ENCODE measurements around the gene CDH18. TPM values are rescaled to one million over a fixed set of nuclear protein-coding genes. Genes with fewer than 3 reads are reported as not detected.
A peak's percentile ranks its signal among the peaks of the same experiment; 100 is the strongest.

The CDH18 gene
- total and polyA plus RNA-seq, 2 experiments from 2014 or later: 0.22 TPM; not detected in 1

DNA sequence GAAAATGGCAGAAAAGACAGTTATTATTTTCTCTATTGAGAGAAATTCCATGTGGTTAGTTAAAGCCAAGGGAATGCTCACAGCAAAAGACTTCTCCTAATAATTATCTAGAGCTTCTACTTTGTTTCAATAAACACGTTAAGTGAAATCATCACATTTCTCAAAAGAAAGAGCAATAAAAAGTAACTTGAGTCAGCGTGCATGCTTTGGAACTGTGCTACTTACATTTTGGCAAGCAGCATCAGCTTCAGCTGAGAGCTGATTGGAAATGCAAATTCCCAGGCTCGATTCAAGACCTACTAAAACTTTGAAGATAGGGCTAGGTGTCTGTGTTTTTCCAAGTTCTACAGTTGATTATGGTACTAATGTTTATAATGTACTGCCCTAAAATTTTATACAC lies 132.1 kb downstream of the CDH18 start:
- peak overlapping the region; percentile 36 for H3K27ac ChIP-seq

DNA sequence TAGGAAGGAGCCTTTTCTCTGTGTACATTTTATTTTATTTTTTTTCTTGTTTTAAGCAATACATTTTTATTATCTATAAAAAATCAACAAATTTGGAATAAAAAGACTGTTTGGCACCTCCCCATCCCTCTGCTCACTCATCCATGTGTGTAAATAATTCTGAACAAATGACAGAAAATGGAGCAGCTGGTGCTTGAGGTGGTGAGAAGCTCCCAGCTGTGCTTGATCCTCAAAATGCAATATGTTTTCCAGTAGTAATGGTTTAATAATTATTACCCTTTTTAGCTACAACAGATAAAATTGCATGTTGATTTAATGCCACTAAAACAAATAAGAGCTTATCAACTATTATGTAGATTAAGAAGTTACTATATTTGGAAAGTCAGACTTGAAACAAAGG lies 132.5 kb downstream of the CDH18 start:
- Histone ChIP-seq H3K27ac (peak overlapping the region; percentile 36), H3K4me1 (ENCODE audit: insufficient read depth) (peaks cover 40% of the 10 kb centered on the region), H3K79me2 (ENCODE audit: insufficient read depth) (no peaks in the 10 kb centered on the region), H3K9me3 (ENCODE audit: low read depth) (no peaks in the 10 kb centered on the region), H3K9ac (no peak overlapping the region), H3K4me3 (peak overlapping the region; percentile 3; the same call in 1 of the 2 replicates), H3F3A (ENCODE audit: insufficient read depth) (peaks cover 33% of the 10 kb centered on the region), H3K4me2 (ENCODE audit: unreplicated experiment) (peak overlapping the region; percentile 57), H4K20me1 (ENCODE audit: insufficient read depth) (no peaks in the 10 kb centered on the region), H3K27me3 (replicated peaks; ENCODE audit: insufficient read depth) (no peaks in the 10 kb centered on the region), H3K36me3 (ENCODE audit: low read depth) (no peaks in the 10 kb centered on the region), H3K9me2 (ENCODE audit: insufficient read depth) (no peaks in the 10 kb centered on the region), H2AFZ (no peak overlapping the region)
- no peak for TF ChIP-seq EZH2 (IDR thresholded peaks at IDR 0.05; ENCODE audit: insufficient read depth, poor library complexity, severe bottlenecking)
- in situ Hi-C loops (cut with MboI): no loop called here
- peak; percentile 10 for DNase-seq

More for the DNA sequence above, 132.1 kb downstream of the CDH18 start:
- DNase-seq: peak; percentile 60
- Histone ChIP-seq H3K9me3 (ENCODE audit: low read depth) (no peaks in the 10 kb centered on the region), H3K79me2 (ENCODE audit: insufficient read depth) (no peaks in the 10 kb centered on the region), H3K4me1 (ENCODE audit: insufficient read depth) (peaks cover 40% of the 10 kb centered on the region), H3K36me3 (ENCODE audit: low read depth) (no peaks in the 10 kb centered on the region), H3K9ac (no peak overlapping the region), H3K4me2 (ENCODE audit: unreplicated experiment) (peak overlapping the region; percentile 57), H4K20me1 (ENCODE audit: insufficient read depth) (no peaks in the 10 kb centered on the region), H3K27me3 (replicated peaks; ENCODE audit: insufficient read depth) (no peaks in the 10 kb centered on the region), H2AFZ (0 out of 2 replicates have a peak overlapping the region, but pooled peaks have one; percentile 20), H3K9me2 (ENCODE audit: insufficient read depth) (no peaks in the 10 kb centered on the region), H3K4me3 (peak overlapping the region; percentile 3; the same call in 1 of the 2 replicates), H3F3A (ENCODE audit: insufficient read depth) (peaks cover 33% of the 10 kb centered on the region)
- WGBS, 2 experiments (ENCODE audit: low coverage in 1 of 2, low lambda C conversion rate in 2 of 2, missing lambda C conversion rate in 2 of 2): 8% methylated on average over 3 of the region's 3 CpGs
- in situ Hi-C loops (cut with MboI): no loop called here
- TF ChIP-seq EZH2phosphoT487 (IDR thresholded peaks at IDR 0.05; ENCODE audit: insufficient read depth, low read depth) (no peak), EZH2 (IDR thresholded peaks at IDR 0.05; ENCODE audit: insufficient read depth, poor library complexity, severe bottlenecking) (no peak)

DNA sequence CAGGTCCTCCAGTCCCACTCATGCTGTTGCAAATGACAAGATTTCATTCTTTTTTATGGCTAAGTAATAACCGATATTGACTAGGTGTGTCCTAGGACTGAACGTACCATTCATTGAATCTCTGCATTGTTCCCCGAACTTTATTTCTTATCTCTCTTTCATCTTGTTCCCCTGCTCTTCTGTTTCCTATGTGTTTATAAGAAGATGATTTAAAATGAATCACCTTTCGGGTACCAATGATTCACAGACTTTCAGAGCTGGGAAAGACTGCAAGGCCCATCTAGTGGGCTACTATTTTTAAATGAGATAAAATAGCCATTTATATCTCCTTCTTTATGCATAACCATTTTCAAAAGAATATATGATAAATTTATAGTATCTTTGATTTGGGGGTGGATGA lies 133.0 kb downstream of the CDH18 start:
- WGBS, 2 experiments (ENCODE audit: low coverage in 1 of 2, low lambda C conversion rate in 2 of 2, missing lambda C conversion rate in 2 of 2): 27 to 37% methylated on average over 4 of the region's 4 CpGs
- Histone ChIP-seq H3K27ac (peak overlapping the region; percentile 36), H3K79me2 (ENCODE audit: insufficient read depth) (no peaks in the 10 kb centered on the region), H3K9me3 (ENCODE audit: low read depth) (no peaks in the 10 kb centered on the region), H3F3A (ENCODE audit: insufficient read depth) (peaks cover 33% of the 10 kb centered on the region), H3K9ac (no peak overlapping the region), H3K4me2 (ENCODE audit: unreplicated experiment) (peak overlapping the region; percentile 57), H3K36me3 (ENCODE audit: low read depth) (no peaks in the 10 kb centered on the region), H3K9me2 (ENCODE audit: insufficient read depth) (no peaks in the 10 kb centered on the region), H3K27me3 (replicated peaks; ENCODE audit: insufficient read depth) (no peaks in the 10 kb centered on the region), H4K20me1 (ENCODE audit: insufficient read depth) (no peaks in the 10 kb centered on the region), H3K4me3 (no peak overlapping the region), H2AFZ (no peak overlapping the region), H3K4me1 (ENCODE audit: insufficient read depth) (peaks cover 40% of the 10 kb centered on the region)
- no peak for TF ChIP-seq EZH2phosphoT487 (IDR thresholded peaks at IDR 0.05; ENCODE audit: insufficient read depth, low read depth)
- no peak for TF ChIP-seq EZH2 (IDR thresholded peaks at IDR 0.05; ENCODE audit: insufficient read depth, poor library complexity, severe bottlenecking)
- DNase-seq: peak; percentile 52
- in situ Hi-C loops (cut with MboI): no loop called here

DNA sequence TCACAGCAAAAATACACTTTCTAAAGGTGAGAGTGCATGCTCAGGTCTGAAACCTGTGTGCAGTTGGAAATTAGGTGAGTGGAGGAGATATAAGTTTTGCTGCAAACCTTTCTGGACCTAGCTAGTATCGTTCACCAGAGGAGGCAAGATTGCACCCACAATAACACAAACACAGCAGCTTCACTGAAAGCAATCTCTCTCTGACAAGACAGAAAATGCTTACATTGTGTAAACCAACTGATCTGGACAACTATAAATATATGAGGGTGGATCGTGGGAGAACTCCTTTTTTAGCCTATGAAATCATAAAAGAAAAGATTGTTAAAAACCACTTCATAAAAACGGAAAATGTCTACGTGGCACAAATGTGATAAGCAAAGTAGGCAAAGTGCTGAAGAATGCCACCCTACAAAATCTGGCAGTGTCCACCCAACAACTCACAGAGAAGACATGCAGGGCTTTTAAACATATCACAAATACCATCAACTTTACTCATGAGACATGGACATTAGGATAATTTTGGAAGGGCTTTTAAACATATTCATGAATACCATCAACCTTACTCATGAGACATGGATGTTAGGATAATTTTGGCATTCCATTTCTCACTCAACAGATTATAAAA lies 134.3 kb downstream of the CDH18 start:
- Histone ChIP-seq H2AFZ (peak overlapping the region; percentile 15), H3K79me2 (ENCODE audit: insufficient read depth) (no peaks in the 10 kb centered on the region), H3K9me3 (ENCODE audit: low read depth) (no peaks in the 10 kb centered on the region), H3K4me3 (peak overlapping the region; percentile 12; the same call in 1 of the 2 replicates), H3K27me3 (replicated peaks; ENCODE audit: insufficient read depth) (no peaks in the 10 kb centered on the region), H3K36me3 (ENCODE audit: low read depth) (no peaks in the 10 kb centered on the region), H3K27ac (peak overlapping the region; percentile 67), H4K20me1 (ENCODE audit: insufficient read depth) (no peaks in the 10 kb centered on the region), H3K9me2 (ENCODE audit: insufficient read depth) (no peaks in the 10 kb centered on the region), H3K4me2 (ENCODE audit: unreplicated experiment) (peak overlapping the region; percentile 43), H3F3A (ENCODE audit: insufficient read depth) (peaks cover 33% of the 10 kb centered on the region), H3K4me1 (ENCODE audit: insufficient read depth) (peaks cover 40% of the 10 kb centered on the region), H3K9ac (peak overlapping the region; percentile 24)
- WGBS, 2 experiments (ENCODE audit: low coverage in 1 of 2, low lambda C conversion rate in 2 of 2, missing lambda C conversion rate in 2 of 2): 19 to 20% methylated on average over 4 of the region's 4 CpGs
- no peak for TF ChIP-seq EZH2 (IDR thresholded peaks at IDR 0.05; ENCODE audit: insufficient read depth, poor library complexity, severe bottlenecking)
- TF ChIP-seq EZH2phosphoT487 (IDR thresholded peaks at IDR 0.05; ENCODE audit: insufficient read depth, low read depth): no peak
- peak; percentile 78 for DNase-seq
- in situ Hi-C loops (cut with MboI): no loop called here

Measured in GM23248 (cell line).